ENCODE data around the gene HEXIM2.
A peak's percentile ranks its signal among the peaks of the same experiment; 100 is the strongest.
"Not testable (repeated sequence)": the region's sequence is repeated elsewhere in the genome, so short reads cannot be mapped to it uniquely, and the experiment has no call there.

Gene HEXIM2

GRCh38 chr17:45161288-45162024 lies at the start of gene HEXIM2:
TSS of gene HEXIM2 (plus strand) at chr17:45161875. CDS start at chr17:45162794, 919 bp downstream.
- peak; percentile 97 to 99 (median 98) for DNase-seq

- DNase-seq, result no peak
These were observed 48.9 kb upstream of the HEXIM2 start for GRCh38 chr17:45112559-45113423.

GRCh38 chr17:45113424-45113754 lies 48.3 kb upstream of the HEXIM2 start:
- DNase-seq, result no peak

- DNase-seq, result no peak
These were observed 47.4 kb upstream of the HEXIM2 start for GRCh38 chr17:45114117-45114932.

GRCh38 chr17:45115015-45115625 lies 46.6 kb upstream of the HEXIM2 start:
- no peak for DNase-seq

GRCh38 chr17:45115871-45116270 lies 45.8 kb upstream of the HEXIM2 start:
- DNase-seq, result no peak

GRCh38 chr17:45116434-45117016 lies 45.1 kb upstream of the HEXIM2 start:
- DNase-seq, result no peak

GRCh38 chr17:45117334-45117733 lies 44.3 kb upstream of the HEXIM2 start:
- DNase-seq, result no peak

- no peak for DNase-seq
These were observed 43.6 kb upstream of the HEXIM2 start for GRCh38 chr17:45117848-45118646.

GRCh38 chr17:45118691-45119090 lies 43.0 kb upstream of the HEXIM2 start:
- DNase-seq, result no peak

- DNase-seq, result no peak
These were observed 41.7 kb upstream of the HEXIM2 start for GRCh38 chr17:45119964-45120363.

GRCh38 chr17:45120558-45120957 lies 41.1 kb upstream of the HEXIM2 start:
- DNase-seq, result no peak

GRCh38 chr17:45121055-45121454 lies 40.6 kb upstream of the HEXIM2 start:
- no peak for DNase-seq

- no peak for DNase-seq
These were observed 38.5 kb upstream of the HEXIM2 start for GRCh38 chr17:45123076-45123770.

GRCh38 chr17:45123930-45124796 lies 37.5 kb upstream of the HEXIM2 start:
- no peak for DNase-seq

- not testable (repeated sequence) for DNase-seq
These were observed 36.9 kb upstream of the HEXIM2 start for GRCh38 chr17:45124797-45125122.

- no peak for DNase-seq
These were observed 36.2 kb upstream of the HEXIM2 start for GRCh38 chr17:45125509-45125908.

- DNase-seq, result no peak
These were observed 34.5 kb upstream of the HEXIM2 start for GRCh38 chr17:45127207-45127547.

- no peak for DNase-seq
These were observed 34.0 kb upstream of the HEXIM2 start for GRCh38 chr17:45127548-45128300.
